HL-60 (cell line): ENCODE data around the gene MESD.

Experiments used
- DNase-seq, 2 experiments: peaks; one replicate each; pipeline ENCODE4 v3.0.0-alpha.2; 2010 to 2020; ENCODE audit warnings: low read depth in 1 of 2, low spot score in 1 of 2
- H3K27ac ChIP-seq: fragments of 250-450 bp; sonication (Bioruptor Pico); replicated peaks from 2 replicates; pipeline ENCODE4 v1.5.1; 2020; ENCODE audit warnings: mild to moderate bottlenecking, moderate library complexity
- H3K27me3 ChIP-seq: fragments of 250-450 bp; sonication (Bioruptor Pico); 2 replicates; pipeline ENCODE4 v1.5.1; 2021; ENCODE audit warnings: mild to moderate bottlenecking, moderate library complexity; ENCODE audit not compliant: insufficient read depth, poor library complexity, severe bottlenecking
- H3K4me3 ChIP-seq: replicated peaks from 2 replicates; pipeline ENCODE4 v1.5.1; 2011; ENCODE audit warnings: mild to moderate bottlenecking, control low read depth, low read length; ENCODE audit not compliant: insufficient read depth
- CTCF ChIP-seq: IDR thresholded peaks from one replicate; pipeline ENCODE4 v1.5.1; 2011; ENCODE audit warnings: low read length, control low read depth, inconsistent platforms; ENCODE audit not compliant: insufficient read depth
- GABPA ChIP-seq: IDR thresholded peaks from 2 replicates; pipeline ENCODE4 v1.6.1; 2012; ENCODE audit warnings: low read depth
- POLR2AphosphoS5 ChIP-seq: IDR thresholded peaks from 2 replicates; pipeline ENCODE4 v1.6.1; 2012; ENCODE audit warnings: low read depth
- REST ChIP-seq: IDR thresholded peaks from 2 replicates; pipeline ENCODE4 v1.6.1; 2012; ENCODE audit warnings: low read depth; ENCODE audit not compliant: insufficient replicate concordance
- SPI1 ChIP-seq: IDR thresholded peaks from 2 replicates; pipeline ENCODE4 v1.6.1; 2012; ENCODE audit warnings: low read depth, mild to moderate bottlenecking, borderline replicate concordance

Gene MESD

DNA sequence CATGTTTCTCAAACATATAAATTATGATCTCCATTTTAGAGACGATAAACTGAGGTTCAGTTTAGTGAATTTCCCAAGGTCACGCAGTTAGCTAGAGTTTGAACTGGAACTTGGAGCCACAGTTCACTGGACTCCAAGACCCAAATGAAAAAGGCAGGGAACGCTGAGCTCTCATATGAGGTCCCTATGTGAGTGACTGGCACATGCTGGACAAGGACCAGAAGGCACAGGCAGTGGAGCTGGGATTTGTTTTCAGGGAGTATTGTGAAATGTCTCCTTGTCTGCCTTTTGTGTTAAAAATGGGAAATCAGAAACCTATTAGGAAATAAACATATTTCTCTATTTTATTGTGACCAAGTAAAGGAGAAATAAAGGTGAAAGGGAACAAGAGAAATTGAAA lies 63.5 kb downstream of the MESD start:
- Histone ChIP-seq H3K27ac (no peak overlapping the region), H3K4me3 (no peak overlapping the region), H3K27me3 (no peaks in the 10 kb centered on the region)
- no peak for DNase-seq
- TF ChIP-seq REST: no peak
- TF ChIP-seq GABPA: no peak
- no peak for TF ChIP-seq POLR2AphosphoS5
- no peak for TF ChIP-seq SPI1
- TF ChIP-seq CTCF: no peak

DNA sequence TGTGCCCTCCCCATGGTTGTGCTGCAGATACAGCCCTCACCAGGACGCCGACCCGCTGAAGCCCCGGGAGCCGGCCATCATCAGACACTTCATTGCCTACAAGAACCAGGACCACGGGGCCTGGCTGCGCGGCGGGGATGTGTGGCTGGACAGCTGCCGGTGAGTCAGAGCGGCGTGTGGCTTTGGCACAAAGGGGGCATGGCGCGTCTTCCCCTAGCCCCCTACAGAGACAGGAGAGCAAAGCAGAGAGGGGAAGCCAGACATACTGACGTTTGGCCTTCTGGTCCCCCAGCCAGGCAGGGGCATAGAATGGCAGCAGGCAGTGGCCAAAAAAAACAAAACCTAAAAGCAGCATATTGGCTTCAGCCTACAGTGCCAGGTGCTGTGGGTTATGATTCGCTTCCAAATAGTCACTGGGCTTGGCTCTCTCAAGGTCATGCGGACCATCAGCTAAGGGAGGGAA lies 64.0 kb downstream of the MESD start:
- H3K27ac ChIP-seq: no peak overlapping the region

DNA sequence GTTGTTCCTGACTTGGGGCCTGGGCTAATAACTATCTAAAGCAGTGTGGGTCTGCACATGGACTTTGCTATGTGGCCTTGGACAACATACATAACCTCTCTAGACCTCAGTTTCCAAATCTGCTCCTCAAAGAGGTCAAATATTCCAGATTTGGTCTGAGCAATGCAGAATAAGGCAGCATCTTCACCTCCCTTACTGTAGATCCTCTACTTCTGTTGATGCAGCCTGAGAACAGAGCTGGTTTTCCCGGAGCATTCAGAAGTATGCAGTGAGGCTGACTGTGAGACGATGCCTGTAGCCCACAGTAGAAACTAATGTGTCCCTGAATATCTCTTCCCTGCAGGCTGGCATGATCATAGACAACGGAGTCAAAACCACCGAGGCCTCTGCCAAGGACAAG lies 65.3 kb downstream of the MESD start:
- no peak overlapping the region for H3K27ac ChIP-seq
- TF ChIP-seq GABPA (no peak), REST (no peak)
- DNase-seq: no peak
- no peak overlapping the region for H3K4me3 ChIP-seq
- no peaks in the 10 kb centered on the region for H3K27me3 ChIP-seq

More for the DNA sequence above, 64.0 kb downstream of the MESD start:
- TF ChIP-seq CTCF (no peak), POLR2AphosphoS5 (no peak), SPI1 (no peak), REST (no peak), GABPA (no peak)
- Histone ChIP-seq H3K27me3 (no peaks in the 10 kb centered on the region), H3K4me3 (no peak overlapping the region)
- DNase-seq: no peak

GRCh38 chr15:80923668-80924067 lies 66.0 kb downstream of the MESD start:
- H3K27me3 ChIP-seq: no peaks in the 10 kb centered on the region
- no peak overlapping the region for H3K4me3 ChIP-seq
- DNase-seq: no peak
- H3K27ac ChIP-seq: no peak overlapping the region
- TF ChIP-seq CTCF (no peak), REST (no peak), SPI1 (no peak), GABPA (no peak), POLR2AphosphoS5 (no peak)
